ENCODE measurements around the gene ILDR1.

ILDR1 gene

GRCh38 chr3:122014741-122015140 is 7.3 kb downstream of the ILDR1 start:
- DNase-seq: no peak

- DNase-seq: no peak
Measured at GRCh38 chr3:122013448-122013925, 8.6 kb downstream of the ILDR1 start.

GRCh38 chr3:122012821-122013220 is 9.2 kb downstream of the ILDR1 start:
- no peak for DNase-seq

- no peak for DNase-seq
Measured at GRCh38 chr3:122011396-122011795, 10.7 kb downstream of the ILDR1 start.

GRCh38 chr3:122010506-122010905 is 11.5 kb downstream of the ILDR1 start:
- DNase-seq: no peak

GRCh38 chr3:122008166-122008565 is 13.9 kb downstream of the ILDR1 start:
- DNase-seq: no peak

GRCh38 chr3:122006267-122006666 is 15.8 kb downstream of the ILDR1 start:
- no peak for DNase-seq

- peak; percentile 67 for DNase-seq
Measured at GRCh38 chr3:122004991-122005565, 17.0 kb downstream of the ILDR1 start.

GRCh38 chr3:122004107-122004506 is 17.9 kb downstream of the ILDR1 start:
- peak; percentile 34 for DNase-seq

GRCh38 chr3:122003606-122004005 is 18.4 kb downstream of the ILDR1 start:
- DNase-seq: no peak

- DNase-seq: no peak
Measured at GRCh38 chr3:122003112-122003511, 18.9 kb downstream of the ILDR1 start.

GRCh38 chr3:122002611-122003010 is 19.4 kb downstream of the ILDR1 start:
- DNase-seq: no peak

GRCh38 chr3:122001892-122002291 is 20.2 kb downstream of the ILDR1 start:
- no peak for DNase-seq

- DNase-seq: peak; percentile 33
Measured at GRCh38 chr3:122000936-122001605, 21.0 kb downstream of the ILDR1 start.

- no peak for DNase-seq
Measured at GRCh38 chr3:121999931-122000330, 22.1 kb downstream of the ILDR1 start.

- peak; percentile 37 for DNase-seq
Measured at GRCh38 chr3:121998611-121999473, 23.2 kb downstream of the ILDR1 start.

GRCh38 chr3:121998030-121998580 is 23.9 kb downstream of the ILDR1 start:
- peak; percentile 32 for DNase-seq

GRCh38 chr3:121997372-121997771 is 24.7 kb downstream of the ILDR1 start:
- no peak for DNase-seq

GRCh38 chr3:121996441-121996840 is 25.6 kb downstream of the ILDR1 start:
- DNase-seq: no peak

- DNase-seq: peak; percentile 76
Measured at GRCh38 chr3:121995161-121996137, 26.6 kb downstream of the ILDR1 start.

GRCh38 chr3:121994551-121994950 is 27.5 kb downstream of the ILDR1 start:
- no peak for DNase-seq

All from OCI-M1 (cell line).